Astrocyte (in vitro differentiated cells and primary cell): Measurements from ENCODE around the gene HOXD10. TPM values are rescaled to one million over a fixed set of nuclear protein-coding genes. Genes with fewer than 3 reads are reported as not detected.

Source experiments
- DNase-seq: peaks from one replicate; pipeline ENCODE4 v3.0.0-alpha.2; 2010; ENCODE audit warnings: low read depth
- FAIRE-seq: peaks from 2 replicates; lab custom pipeline; 2011; peaks lifted over from hg19 to GRCh38; lab: Jason Lieb, UNC
- H2AFZ ChIP-seq: 2 replicates; pipeline ENCODE4 v1.6.0; 2012; ENCODE audit warnings: low read depth, low read length, inconsistent platforms
- H3K27ac ChIP-seq: 2 replicates; pipeline ENCODE4 v1.5.1; 2011; ENCODE audit warnings: low read depth, low read length, inconsistent platforms
- H3K27me3 ChIP-seq: 2 replicates; pipeline ENCODE4 v1.6.0; 2011; ENCODE audit warnings: low read length, inconsistent platforms; ENCODE audit not compliant: insufficient read depth
- H3K36me3 ChIP-seq: 2 replicates; pipeline ENCODE4 v1.5.1; 2011; ENCODE audit warnings: low read length, inconsistent platforms; ENCODE audit not compliant: insufficient read depth
- H3K4me1 ChIP-seq: 2 replicates; pipeline ENCODE4 v1.5.1; 2011; ENCODE audit warnings: low read length, inconsistent platforms; ENCODE audit not compliant: insufficient read depth
- H3K4me2 ChIP-seq: 2 replicates; pipeline ENCODE4 v1.6.0; 2012; ENCODE audit warnings: low read length, inconsistent platforms
- H3K4me3 ChIP-seq: 2 replicates; pipeline ENCODE4 v1.5.1; 2011; ENCODE audit warnings: low read depth, mild to moderate bottlenecking, low read length, inconsistent platforms; ENCODE audit not compliant: insufficient read depth
- H3K79me2 ChIP-seq: 2 replicates; pipeline ENCODE4 v1.6.0; 2012; ENCODE audit warnings: mild to moderate bottlenecking, low read length, inconsistent platforms; ENCODE audit not compliant: insufficient read depth
- H3K9ac ChIP-seq: 2 replicates; pipeline ENCODE4 v1.6.0; 2012; ENCODE audit warnings: mild to moderate bottlenecking, low read length, inconsistent platforms
- H3K9me3 ChIP-seq: 2 replicates; pipeline ENCODE4 v1.5.1; 2012; ENCODE audit warnings: low read depth, mild to moderate bottlenecking, low read length, inconsistent platforms; ENCODE audit not compliant: insufficient read depth
- H4K20me1 ChIP-seq: 2 replicates; pipeline ENCODE4 v1.6.0; 2012; ENCODE audit warnings: low read length, inconsistent platforms; ENCODE audit not compliant: insufficient read depth
- H3K27ac Mint-ChIP-seq: one replicate; pipeline ENCODE4 v1.8.0; 2021; ENCODE audit warnings: mild to moderate bottlenecking, mixed read lengths; ENCODE audit not compliant: unreplicated experiment
- H3K27me3 Mint-ChIP-seq: one replicate; pipeline ENCODE4 v1.8.0; 2021; ENCODE audit warnings: low read depth, mixed read lengths; ENCODE audit not compliant: unreplicated experiment
- H3K36me3 Mint-ChIP-seq: one replicate; pipeline ENCODE4 v1.8.0; 2021; ENCODE audit warnings: low read depth, mixed read lengths; ENCODE audit not compliant: unreplicated experiment
- H3K4me1 Mint-ChIP-seq: one replicate; pipeline ENCODE4 v1.8.0; 2021; ENCODE audit warnings: low read depth, mixed read lengths; ENCODE audit not compliant: unreplicated experiment
- H3K4me3 Mint-ChIP-seq: one replicate; pipeline ENCODE4 v1.8.0; 2021; ENCODE audit warnings: mild to moderate bottlenecking, moderate library complexity, mixed read lengths; ENCODE audit not compliant: unreplicated experiment
- H3K9me3 Mint-ChIP-seq: one replicate; pipeline ENCODE4 v1.8.0; 2021; ENCODE audit warnings: mild to moderate bottlenecking, mixed read lengths; ENCODE audit not compliant: unreplicated experiment
- CTCF ChIP-seq: IDR thresholded peaks from 2 replicates; pipeline ENCODE4 v1.5.1; 2011; ENCODE audit warnings: low read depth, mild to moderate bottlenecking, inconsistent platforms, low read length, moderate library complexity; ENCODE audit not compliant: insufficient read depth
- EZH2 ChIP-seq: IDR thresholded peaks from 2 replicates; pipeline ENCODE4 v1.6.1; 2012; ENCODE audit warnings: mild to moderate bottlenecking, low read length, inconsistent platforms; ENCODE audit not compliant: insufficient read depth
- total RNA-seq: library from RNA; stranded (reverse); gene quantifications from 2 replicates; pipeline ENCODE4 v1.2.1, GENCODE V29; 2021

The HOXD10 gene
- total RNA-seq, 1 donor from 2014 or later = not detected

- Histone ChIP-seq H3K9ac (no peak overlapping the region), H3K27me3 (peaks cover 100% of the 10 kb centered on the region), H3K4me3 (no peak overlapping the region), H3K36me3 (no peaks in the 10 kb centered on the region), H3K79me2 (no peaks in the 10 kb centered on the region), H3K27ac (no peak overlapping the region), H3K4me2 (no peak overlapping the region), H3K4me1 (peaks cover 7% of the 10 kb centered on the region), H2AFZ (no peak overlapping the region), H4K20me1 (peaks cover 5% of the 10 kb centered on the region), H3K9me3 (peaks cover 21% of the 10 kb centered on the region)
- H3K9me3 Mint-ChIP-seq = peaks cover 21% of the 10 kb centered on the region
- TF ChIP-seq EZH2 = no peak
- TF ChIP-seq CTCF = no peak
- DNase-seq (no peak), FAIRE-seq (no peak)
- no peak overlapping the region for H3K4me3 Mint-ChIP-seq
- peaks cover 92% of the 10 kb centered on the region for H3K27me3 Mint-ChIP-seq
- H3K27ac Mint-ChIP-seq = peak overlapping the region; percentile 69
- no peaks in the 10 kb centered on the region for H3K36me3 Mint-ChIP-seq
- H3K4me1 Mint-ChIP-seq = peaks cover 6% of the 10 kb centered on the region
These were observed 17.3 kb upstream of the HOXD10 start for GRCh38 chr2:176099159-176099727.

- Mint-ChIP-seq H3K27me3 (peaks cover 92% of the 10 kb centered on the region), H3K36me3 (no peaks in the 10 kb centered on the region), H3K9me3 (peaks cover 19% of the 10 kb centered on the region), H3K27ac (peak within 1 kb of the TSS; percentile 69), H3K4me1 (peaks cover 6% of the 10 kb centered on the region), H3K4me3 (no peak within 1 kb of the TSS)
- Histone ChIP-seq H3K4me2 (no peak within 1 kb of the TSS), H3K4me3 (no peak within 1 kb of the TSS), H3K9me3 (peaks cover 21% of the 10 kb centered on the region), H4K20me1 (peaks cover 5% of the 10 kb centered on the region), H3K27ac (no peak within 1 kb of the TSS), H3K27me3 (peaks cover 99% of the 10 kb centered on the region), H3K9ac (no peak within 1 kb of the TSS), H2AFZ (no peak within 1 kb of the TSS), H3K4me1 (peaks cover 7% of the 10 kb centered on the region), H3K36me3 (no peaks in the 10 kb centered on the region), H3K79me2 (no peaks in the 10 kb centered on the region)
- FAIRE-seq (no peak), DNase-seq (no peak)
- TF ChIP-seq EZH2 (peak; percentile 95), CTCF (no peak)
These were observed 16.6 kb upstream of the HOXD10 start, which contains the start of gene HOXD12 for GRCh38 chr2:176099728-176100546. Gene HOXD12, plus strand, starts transcription at chr2:176099795. Its CDS starts 7 bp downstream, at chr2:176099802.
